Raji (cell line): ENCODE data around the gene ONECUT2.

Experiments used
- POLR2A ChIP-seq: IDR thresholded peaks from 2 replicates; pipeline ENCODE4 v1.6.1; 2011; ENCODE audit warnings: low read depth, low read length, control low read depth; ENCODE audit not compliant: insufficient read depth

ONECUT2 gene

DNA sequence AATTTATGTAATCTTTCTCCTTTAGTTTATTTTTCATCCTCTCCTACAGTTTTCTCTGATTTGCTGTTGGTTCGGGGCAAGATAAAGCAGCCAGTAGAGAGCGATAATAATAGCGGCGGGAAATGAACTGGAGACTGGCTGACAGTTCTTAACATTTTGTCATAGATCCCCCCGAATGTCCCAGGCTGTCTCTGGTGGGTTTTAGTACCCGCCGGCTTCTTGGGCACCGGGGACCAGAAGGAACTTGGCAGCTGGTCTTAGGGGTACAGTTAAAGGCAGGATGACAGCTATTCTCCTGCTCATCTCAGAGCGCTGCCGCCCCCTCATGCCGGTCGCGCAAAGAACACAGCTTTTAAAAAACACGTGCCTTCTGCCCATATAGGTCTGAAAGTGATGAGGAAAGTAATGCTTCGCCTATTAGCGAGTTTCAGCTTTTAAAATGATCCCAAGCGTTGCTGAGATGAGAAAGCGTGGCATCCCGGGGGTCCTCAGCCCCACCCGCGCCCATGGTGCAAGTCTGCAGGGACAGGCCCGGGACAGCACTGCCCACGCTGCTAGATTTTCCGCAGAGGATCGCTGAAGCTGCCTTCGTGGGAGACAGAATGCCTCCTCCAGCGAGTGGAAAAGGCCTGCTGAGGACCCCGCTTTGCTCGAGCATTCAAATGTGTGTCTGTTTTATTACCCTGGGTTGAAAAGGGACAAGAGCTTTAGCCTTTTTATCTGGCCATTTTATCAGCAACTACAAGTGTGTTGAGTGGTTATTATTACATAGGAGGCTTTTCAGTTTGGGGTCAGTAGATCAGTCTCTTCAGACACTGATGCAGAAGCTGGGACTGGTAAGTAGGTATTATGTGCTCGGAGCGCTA is 3.8 kb downstream of the ONECUT2 start:
- no peak for TF ChIP-seq POLR2A

DNA sequence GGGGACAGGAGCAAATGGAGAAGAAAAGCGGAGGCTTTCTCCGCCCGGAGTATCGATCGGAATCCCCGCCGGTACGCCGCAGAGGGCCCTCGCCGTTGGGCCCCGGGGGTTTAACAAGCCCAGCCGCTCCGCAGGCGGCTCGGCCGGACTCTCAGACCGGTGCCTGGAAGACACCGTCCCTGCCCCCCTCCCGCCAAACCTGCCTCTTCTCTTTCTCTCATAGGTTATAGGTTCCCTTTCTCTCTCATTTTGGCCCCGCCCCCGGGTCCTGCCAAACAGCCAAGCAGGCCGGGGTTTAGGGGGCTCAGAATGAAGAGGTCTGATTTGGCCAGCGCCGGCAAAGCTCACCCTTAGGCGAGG is 4.4 kb downstream of the ONECUT2 start:
- TF ChIP-seq POLR2A, result no peak

DNA sequence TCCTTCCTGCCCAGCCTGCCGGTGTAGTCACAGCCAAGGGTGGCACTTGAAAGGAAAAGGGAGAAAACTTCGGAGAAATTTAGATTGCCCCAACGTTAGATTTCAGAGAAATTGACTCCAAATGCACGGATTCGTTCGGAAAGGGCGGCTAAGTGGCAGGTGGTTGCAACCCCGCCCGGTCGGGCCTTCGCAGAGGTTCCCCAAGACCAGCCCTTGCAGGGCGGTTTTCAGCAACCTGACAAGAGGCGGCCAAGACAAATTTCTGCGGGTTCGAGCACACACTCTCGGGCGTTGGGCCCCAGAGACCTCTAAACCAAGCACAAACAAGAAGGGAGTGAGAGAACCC is 4.8 kb downstream of the ONECUT2 start:
- TF ChIP-seq POLR2A, result no peak

DNA sequence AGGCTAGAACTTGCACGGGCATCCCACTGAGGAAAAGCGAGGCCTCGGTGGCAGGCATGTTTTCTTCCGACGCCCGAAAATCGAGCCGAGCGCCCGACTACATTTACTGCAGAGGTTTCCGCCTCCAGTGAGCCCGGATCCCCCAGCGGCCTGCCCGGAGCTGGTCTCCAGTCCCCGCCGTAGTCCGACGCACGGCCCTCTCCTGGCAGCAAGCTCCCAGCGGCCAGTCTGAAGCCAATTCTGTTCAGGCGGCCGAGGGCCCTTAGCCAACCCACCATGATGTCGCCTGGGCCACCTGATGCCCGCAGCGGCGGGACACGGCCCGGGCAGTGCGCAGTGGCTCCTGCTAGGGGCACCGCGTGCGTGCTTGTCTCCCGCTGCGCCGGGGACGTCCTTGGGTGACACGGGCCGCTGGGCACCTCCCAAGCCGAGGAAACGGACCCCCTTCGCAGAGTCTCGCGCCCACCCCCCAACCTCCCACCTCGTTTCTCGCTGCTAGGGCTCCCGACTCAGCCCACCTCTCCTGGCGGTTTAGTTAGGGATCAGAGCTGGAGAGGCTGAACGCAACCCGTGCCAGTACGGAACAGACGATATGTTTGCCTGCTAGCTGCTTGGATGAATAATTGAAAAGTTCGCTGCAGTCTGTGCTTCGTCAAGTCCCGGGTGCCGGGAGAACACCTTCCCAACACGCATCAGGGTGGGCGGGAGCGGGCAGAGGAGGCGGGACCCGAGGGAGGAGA is 5.3 kb downstream of the ONECUT2 start:
- no peak for TF ChIP-seq POLR2A

DNA sequence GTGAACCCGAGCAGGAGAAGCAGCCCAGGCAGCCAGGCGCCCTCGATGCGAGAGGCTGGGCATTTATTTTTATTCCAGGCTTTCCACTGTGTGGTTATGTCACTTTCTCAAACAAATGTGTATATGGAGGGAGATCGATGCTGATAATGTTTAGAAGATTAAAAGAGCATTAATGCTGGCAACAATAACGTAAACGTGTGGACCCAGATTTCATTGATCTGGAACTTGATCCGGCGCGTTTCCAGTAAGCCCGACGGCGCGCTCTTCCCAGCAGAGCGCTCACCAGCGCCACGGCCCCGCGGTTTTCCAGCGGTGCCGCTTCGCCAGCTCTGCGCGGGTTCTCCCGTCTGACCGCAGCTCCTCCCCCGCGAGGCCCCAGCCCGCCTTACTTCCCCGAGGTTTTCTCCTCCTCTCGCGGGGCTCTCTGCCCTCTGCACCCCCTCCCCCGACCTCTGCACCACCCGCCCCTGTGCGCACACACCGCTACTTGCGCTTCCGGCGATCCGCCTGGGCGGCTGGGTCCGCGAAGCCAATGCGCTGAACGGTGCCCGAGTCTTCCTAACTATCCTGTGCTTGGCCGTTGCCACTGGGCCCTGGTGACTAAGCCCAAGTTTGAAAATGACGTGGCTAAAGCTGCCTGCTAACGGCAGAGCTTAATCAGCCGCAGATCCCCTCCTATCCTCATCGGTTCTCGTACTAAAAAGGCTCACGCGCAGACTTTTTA is 6.1 kb downstream of the ONECUT2 start:
- TF ChIP-seq POLR2A, result no peak

DNA sequence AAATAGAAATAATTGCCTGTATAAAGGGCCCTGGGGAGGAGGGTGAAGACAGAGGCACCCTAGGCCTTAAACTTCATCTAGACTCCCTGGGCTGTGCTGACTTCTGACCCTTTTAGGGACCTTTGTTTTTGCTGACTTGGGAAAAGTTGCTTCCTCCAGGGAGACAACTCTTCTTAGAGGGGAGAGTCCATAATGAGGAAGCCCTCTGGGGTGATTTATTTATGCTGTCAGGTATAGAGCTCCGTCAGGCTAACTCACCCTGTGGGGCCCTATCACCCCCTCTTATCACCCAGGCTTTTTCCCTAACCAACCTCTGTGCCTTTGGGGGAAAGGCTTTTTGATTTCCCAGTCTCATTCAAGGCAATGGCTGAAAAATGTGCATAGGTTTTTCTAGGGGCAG is 8.1 kb downstream of the ONECUT2 start:
- no peak for TF ChIP-seq POLR2A

DNA sequence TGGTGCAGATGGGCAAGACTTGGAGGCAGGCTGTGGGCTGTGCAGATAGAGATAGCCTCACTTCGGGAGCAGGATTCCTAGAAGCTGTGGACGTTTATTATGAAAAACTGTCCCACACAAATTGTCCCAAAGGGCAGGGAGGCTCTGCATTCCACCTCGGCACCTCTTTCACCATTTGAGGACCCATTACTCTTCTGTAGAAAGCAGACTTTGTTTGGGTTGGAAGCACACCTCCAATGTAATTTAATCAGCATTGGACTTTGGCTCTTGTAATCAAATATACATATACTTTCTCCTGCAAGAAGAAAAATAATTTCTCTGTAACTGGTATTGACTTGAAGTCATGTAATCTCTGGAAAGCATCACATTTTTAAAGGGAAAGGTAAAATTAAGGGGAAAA is 8.5 kb downstream of the ONECUT2 start:
- no peak for TF ChIP-seq POLR2A

DNA sequence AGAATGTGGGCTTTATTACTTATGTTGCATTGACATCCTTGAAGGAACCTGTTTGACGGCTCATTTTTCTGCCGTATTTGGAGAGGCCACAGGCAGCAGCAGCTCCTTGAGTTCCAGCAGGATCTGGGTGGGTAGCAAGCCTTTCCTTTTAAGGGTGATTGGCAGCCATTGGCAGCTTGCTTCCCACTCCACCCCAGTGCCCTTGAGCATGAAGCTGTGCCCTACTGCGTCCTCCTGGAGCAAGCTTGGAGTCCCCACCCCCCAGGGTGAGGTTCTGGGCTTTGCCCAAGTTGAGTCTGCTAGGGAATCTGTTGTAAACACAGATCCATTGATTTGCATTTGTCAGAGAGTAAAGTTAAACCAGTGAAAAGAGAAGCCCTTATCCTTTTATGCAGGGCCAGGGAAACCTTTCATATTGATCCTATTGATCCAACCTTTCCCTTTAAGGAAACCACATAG is 9.2 kb downstream of the ONECUT2 start:
- no peak for TF ChIP-seq POLR2A

DNA sequence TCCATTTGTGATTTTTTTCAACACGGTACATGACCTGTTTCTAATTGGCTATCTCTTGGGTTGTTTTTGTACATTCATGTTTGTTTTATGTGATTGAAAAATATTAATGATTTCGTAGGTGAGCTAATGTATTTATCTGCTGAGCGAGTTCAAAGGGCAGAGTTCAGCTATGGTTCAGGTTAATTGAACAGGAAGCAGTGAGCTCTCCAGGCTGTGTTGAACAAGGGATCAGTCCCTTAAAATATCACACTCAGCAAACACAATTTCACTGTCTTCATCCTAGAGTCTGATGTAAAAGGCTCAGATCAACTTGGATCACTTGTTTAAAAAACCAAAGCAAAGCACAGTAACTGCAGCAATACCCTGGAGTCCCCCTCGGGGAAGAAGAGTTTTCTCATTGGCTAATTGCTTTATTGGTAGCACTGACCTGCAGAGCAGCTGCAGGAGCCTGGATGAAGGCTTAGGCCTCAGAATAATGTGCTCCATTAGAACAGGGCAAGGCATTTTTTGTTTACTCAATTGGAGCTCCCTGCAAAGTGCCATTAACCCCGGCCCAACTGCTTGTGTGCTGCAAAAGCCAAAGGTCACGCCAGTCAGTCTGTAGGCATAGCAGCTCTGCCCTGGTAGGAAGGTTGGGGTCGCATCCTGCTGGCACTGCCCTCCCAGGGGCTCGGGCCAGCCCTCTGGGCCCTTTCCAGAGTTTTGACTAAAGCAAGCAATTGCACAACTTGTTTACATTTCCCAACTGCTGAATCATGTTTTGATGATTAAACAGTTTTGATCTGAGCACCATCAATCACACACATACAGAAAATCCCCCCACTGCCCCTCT is 10.5 kb downstream of the ONECUT2 start:
- TF ChIP-seq POLR2A, result no peak

DNA sequence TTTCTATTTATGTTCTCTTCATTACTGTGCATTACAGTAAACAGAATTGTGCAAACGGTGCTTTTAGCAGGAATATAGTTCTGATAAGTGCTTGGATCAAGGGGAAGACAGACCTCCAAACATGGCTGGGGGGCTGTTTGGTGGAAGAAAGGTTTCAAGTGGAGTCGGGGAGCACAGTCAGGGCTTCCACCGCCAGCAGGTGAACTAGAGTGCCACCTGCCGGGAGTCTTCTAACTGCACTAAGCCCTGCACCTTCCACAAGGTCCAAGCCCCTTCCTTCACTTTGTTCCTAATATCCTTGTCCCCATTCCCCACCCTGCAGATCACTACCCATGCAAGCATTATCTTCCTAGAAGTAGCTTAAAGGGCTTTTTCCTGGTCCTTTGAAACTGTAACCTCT is 11.1 kb downstream of the ONECUT2 start:
- TF ChIP-seq POLR2A, result no peak

DNA sequence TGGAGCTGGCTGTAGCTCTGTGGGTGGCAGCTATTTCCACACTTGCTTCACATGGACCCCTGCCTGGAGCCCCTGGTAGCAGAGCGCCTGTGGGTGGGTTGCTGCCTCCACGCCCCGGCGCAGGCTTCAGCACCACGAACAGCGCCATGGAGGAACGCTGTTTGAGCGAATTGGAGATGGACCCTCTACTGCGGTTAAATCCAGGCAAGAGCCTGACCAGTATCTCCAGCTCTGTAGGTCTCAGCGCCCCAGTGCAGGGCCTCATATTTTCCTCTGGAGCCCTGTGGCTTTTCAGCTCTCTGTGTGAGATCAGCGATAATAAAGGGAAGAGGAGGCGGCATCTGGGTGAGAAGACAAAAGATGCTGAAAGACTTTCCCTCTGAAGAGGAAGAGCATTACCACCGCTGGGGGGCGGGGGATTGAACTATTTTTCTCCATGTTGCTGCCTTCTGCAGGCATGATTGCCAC is 12.0 kb downstream of the ONECUT2 start:
- no peak for TF ChIP-seq POLR2A

DNA sequence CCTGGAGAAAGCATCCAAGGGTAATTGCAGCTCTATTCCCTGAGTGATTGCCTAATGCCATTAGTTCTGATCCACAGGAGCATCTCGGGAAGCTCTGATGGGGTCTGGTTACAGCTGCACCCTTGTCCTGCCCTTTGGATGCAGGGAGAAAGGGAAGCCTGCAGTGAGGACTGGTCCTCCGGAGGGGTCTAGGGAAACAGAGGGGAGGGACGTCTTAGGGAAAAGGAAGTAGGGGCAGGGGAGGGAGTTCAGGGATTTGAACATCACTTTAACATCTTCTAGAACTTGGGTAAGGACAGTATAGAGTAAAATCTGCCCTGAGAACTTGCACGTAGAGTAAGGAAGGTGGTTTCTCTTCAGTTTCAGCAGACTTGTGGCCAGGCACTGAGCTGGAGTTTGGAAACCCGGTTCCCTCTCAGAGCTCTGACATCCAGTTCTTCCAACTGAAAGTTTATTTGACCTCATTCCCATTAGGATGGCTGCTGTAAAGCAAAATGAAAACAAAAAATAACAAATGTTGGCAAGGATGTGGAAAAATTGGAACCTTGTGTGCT is 20.5 kb downstream of the ONECUT2 start:
- no peak for TF ChIP-seq POLR2A

DNA sequence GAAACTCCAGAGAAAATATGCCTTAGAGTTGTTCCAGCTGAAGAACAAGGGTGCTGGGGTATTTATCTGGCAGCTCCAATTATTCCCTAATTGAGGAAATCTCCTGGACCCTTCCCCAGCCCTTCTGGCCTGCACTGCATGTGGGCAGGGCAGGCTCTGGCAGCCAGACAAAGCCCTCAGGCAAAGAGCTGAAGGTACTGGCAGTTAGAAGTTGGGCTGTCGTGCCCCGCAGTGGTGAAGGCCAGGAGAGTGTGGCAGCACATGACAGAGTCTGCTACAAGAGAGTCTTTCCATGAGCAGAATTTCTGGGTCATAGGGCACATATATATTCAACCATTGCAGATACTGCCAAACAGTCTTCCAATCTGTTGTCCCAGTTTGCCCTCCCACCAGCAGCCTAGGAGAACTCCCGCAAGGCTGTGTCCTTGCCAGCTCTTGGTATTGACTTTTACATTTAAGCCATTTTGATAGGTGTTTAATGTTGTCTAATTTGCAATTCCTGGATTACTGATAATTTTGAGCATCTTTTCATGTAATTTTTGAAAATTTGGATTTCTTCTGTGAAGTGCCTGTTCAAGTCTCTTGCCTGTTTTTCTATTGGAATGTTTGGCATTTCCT is 26.6 kb downstream of the ONECUT2 start:
- no peak for TF ChIP-seq POLR2A

DNA sequence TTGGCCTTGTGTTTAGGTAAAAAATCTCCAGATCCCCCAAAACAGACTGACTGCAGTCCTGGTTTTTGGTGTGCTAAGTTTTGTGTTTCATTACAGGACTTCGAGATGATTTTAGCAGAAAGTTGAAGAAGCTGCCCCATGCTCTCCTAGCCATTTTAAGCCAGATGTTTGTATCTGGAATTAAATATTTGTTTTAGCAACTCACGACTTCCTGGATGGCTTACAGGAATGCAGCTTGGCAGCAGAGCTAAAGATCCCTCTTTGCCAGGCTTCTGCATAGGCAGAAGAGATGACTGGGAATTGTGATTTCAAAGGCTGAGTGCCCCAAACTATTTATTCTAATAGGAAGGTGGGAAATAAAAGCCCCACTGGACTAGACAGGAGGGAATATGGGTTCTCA is 31.1 kb downstream of the ONECUT2 start:
- TF ChIP-seq POLR2A, result no peak
